CD4-positive, alpha-beta T cell treated with Interleukin-21 for 1 hour (primary cell): ENCODE data around the gene TTLL4.

Experiments used
- DNase-seq: peaks from one replicate; pipeline ENCODE4 v3.0.0-alpha.2; 2020

Gene TTLL4

DNA sequence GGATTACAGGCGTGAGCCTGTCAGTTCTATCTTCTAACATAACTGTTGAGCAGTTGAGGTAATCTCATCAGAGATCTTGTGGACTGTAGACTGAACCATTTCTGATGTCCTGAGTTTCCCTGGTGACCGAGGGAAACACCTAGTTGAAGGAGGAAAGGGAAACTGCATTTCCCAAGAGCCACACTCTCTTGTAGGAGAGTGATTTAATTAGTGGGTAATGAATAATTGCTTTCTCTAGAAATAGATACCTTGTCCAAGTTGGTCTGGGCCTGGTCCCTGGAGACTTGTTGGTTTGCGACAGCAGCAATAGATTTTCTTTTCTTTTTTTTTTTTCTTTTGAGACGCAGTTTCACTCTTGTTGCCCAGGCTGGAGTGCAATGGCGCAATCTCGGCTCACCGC, 7.4 kb downstream of the TTLL4 start:
- no peak for DNase-seq

DNA sequence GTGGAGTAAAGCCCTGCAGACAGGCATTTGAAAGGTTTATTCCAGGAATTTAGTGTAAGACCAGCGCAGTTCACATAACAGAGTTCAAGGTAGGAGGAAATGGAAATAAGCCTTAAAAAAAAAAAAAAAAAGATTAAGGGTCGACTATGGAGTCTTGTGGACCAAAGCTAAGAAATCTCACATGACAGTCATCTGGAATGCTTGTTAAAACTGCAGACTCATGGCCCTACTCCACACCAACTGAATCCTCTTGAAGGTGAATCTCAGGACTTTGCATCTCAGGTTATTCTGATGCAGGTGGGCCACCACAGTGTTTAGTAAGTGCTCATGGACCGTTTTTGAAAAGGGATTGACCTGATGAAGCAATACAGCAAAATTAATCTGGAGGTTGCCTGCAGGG, 8.8 kb downstream of the TTLL4 start:
- DNase-seq: no peak

DNA sequence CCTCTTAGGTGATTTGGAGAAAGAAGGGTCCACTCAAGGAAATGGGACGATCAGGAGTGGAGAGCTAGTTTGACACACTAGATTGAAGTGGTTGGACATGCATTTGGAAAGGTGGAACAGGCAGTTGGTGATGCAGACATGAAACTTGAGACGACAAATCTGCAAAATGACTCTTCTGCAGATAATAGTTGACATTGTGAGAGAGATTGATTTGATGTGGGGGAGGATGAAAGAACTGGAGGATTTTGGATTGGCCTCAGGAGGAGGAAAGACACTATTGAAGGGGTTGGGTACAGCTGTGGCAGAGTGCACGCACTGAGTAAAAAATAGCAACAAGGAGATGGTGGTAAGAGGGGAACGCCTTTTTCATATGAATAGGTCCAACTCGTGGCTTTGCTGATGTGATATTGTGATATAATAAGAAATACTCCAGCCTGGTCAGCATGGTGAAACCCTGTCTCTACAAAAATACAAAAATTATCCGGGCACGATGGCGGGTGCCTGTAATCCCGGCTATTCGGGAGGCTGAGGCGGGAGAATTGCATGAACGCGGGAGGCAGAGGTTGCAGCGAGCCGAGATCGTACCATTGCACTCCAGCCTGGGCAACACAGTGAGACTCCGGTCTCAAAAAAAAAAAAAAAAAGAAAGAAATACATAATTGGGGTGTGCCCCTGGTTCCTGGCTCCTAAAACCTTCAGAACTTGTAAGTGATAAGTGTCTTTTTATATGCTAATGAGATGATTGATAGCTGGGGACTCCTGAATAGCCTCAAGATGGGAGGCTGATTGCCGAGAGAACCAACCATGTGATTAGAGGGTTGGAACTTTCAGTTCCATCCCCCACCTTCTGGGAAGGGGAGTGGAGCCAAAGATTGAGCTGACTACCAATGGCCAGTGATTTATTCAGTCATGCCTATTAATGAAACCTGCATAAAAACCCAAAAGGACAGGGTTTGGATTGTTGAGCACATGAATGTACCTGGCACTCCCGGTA, 9.7 kb downstream of the TTLL4 start:
- DNase-seq: no peak

DNA sequence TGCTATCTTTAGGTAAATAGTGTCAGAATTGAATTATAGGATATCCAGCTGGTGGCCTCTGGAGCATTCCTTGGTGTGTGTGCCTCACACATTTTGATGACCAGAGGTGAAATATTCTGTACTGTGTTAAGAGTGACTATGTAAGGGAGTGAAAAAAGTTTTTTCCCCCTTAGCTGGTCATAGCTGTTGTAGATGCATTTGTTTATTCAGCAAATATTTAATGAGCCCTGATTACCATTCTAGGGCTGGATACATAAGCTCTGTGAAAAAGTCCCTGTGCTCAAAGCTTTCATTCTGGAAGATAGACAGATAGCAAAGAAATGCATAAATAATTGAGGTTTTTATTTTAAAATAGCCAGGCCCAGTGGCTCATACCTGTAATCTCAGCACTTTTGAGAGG, 10.9 kb downstream of the TTLL4 start:
- no peak for DNase-seq

DNA sequence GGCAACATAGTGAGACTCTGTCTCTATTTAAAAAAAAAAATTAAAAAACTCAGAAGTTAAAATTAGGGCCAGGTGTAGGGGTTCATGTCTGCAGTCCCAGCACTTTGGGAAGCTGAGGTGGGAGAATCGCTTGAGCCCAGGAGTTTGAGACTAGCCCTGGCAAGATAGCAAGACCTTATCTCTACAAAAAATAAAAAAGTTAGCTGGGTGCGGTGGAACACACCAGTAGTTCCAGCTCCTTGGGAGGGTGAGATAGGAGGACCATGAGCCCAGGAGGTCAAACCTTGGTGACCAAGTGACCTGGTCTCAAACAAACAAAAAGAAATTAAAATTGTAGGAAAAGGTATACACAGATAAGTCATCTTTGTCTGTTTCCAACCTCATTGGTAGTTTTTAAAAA, 11.3 kb downstream of the TTLL4 start:
- DNase-seq: no peak

DNA sequence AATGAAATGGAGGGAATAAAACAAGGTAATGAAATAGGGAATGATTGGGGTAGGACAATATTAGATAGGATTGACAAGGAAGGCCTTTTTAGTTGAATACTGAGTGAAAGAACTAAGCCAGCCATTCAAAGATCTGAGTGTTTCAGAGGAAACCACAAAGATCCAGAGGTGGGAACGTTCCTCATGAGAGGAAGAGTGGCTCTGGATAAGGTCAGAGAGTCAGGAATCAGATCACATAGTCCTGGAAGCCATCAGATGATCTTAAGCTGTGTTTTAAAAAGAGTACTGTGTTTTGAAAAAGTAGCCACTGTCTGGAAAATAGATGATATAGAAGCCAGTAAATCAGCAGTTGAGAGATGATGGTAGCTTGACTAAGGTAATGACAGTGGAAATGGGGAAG, 11.8 kb downstream of the TTLL4 start:
- DNase-seq: no peak

DNA sequence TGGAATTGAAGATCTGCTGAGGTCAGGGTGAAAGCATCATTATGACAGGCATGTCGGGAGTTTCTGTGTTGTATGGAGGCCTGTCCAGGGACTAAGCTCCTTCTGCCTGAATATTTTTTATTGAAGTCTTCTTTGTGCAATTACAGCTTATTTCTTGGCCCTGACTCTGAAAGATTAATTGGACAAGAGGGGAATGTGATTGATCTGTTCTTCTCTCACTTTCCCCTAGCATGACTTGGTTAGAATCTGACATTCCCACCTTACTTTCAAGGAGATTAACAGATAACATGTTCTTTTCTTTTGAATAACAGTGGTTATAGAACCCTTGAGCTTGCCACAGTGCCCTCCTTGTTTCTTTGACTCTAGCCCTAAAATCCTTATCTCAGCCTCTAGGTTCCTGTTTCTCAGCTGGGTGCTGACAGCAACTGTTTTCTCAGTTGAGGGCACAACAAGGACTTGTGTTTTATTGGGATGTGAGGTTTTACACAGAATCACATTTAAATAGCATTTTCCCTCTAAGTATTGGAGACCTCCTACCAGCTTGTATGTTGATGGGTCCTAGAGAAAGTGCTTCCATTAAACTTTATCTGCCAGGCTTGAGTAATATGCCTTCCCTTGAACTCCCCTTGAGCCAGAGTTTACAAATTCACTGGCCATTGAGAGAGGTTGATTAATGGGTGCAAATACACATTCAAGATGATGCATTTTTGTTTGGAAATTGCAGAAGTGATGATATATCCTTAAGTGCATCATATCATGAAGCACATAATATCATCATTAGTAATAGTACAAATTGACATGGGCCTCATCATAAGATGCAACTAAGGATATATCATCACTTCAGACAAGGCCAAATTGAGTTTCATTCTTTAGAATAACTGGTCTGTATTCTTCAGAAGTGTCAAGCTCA, 12.5 kb downstream of the TTLL4 start:
- no peak for DNase-seq

DNA sequence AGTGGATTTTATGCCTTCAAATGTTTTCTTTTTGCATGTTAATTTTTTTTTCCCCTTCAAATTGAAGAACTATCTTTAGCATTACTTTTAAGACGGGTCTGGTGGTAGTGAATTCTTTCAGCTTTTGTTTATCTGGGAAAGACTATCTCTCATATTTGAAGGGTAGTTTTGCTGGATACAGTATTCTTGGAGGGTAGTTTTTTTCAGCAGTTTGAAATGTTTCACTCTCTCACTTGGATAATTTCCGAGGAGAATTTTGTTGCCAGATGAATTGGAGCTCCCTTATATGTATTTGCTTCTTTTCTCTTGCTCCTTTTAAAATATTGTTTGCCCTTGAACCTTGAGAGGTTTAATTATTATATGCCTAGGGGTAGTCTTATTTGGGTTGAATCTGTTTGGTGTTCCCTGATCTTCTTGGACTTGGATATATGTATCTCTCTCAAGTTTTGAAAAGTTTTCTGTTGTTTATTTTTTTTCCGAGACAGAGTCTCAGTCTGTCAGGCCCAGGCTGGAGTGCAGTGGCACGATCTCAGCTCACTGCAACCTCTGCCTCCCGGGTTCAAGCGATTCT, 15.5 kb downstream of the TTLL4 start:
- DNase-seq: no peak

DNA sequence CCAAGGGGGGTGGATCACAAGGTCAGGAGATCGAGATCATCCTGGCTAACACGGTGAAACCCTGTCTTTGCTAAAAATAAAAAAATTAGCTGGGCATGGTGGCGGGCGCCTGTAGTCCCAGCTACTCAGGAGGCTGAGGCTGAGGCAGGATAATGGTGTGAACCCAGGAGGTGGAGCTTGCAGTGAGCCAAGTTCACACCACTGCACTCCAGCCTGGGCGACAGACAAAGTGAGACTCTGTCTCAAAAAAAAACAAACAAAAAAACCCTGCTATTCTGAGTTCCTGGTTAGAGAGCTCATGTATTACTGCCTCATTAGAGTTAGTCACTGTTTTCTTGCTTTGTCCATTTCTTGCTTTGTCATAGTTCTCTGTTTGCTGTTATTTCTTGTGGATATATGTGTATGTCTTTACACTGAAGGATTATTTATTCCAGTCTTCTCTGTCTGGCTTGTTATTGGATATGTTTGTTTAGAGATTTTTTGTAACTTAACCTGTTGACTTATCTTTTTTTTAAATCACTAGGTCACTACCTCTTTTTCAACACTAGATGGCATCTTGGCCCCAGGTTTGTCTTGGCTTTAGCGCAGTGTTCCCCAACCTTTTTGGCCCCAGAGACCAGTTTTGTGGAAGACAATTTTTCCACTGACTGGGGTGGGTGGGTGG, 17.0 kb downstream of the TTLL4 start:
- peak; percentile 10 for DNase-seq

DNA sequence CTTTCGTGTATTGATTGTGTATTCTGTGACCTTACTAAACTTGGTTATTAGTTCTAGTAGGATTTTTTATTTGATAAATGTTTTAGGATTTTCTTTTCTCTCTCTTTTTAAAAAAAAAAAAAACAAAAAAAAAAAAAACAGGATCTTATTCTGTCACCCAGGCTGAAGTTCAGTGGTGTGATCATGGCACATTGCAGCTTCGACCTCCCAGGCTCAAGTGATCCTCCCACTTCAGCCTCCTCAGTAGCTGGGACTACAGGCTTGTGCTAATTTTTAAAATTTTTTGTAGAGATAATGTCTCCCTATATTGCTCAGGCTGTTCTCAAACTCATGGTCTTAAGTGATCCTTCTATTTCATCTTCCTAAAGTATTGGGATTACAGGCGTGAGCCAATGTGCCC, 19.0 kb downstream of the TTLL4 start:
- no peak for DNase-seq

DNA sequence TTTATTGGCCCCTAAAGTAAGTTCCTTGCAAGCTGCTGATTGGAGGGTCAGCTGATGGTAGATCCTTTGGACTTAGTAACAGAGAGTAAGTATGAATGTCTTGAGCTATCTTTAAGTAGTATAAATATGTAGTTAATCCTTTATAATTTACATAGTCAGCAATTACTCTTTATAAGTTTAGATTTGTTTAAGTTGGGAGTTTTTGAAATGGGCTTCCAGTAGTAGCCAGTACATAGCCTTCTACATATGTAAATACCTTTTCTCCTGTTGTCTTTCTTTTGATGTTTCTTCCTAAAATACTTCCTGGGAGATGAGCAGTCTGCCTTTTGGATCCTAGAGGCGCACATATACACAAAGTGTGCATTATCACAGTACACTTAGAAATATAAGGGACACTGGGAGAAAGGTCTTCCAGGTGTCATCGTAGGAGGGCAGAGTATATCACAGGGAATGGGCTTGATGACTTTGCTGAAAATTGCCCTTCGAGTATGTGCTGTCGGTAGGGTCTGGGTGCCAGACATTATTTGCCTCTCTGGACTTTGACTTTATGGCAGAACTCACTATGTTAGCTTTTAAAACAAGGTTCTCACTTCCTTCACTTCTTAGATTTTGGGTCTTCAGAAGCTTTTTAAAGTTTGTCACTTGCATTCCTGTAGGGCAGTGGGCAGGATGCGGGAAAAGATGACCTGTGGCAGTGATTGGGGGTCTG, 21.6 kb downstream of the TTLL4 start:
- DNase-seq: no peak

DNA sequence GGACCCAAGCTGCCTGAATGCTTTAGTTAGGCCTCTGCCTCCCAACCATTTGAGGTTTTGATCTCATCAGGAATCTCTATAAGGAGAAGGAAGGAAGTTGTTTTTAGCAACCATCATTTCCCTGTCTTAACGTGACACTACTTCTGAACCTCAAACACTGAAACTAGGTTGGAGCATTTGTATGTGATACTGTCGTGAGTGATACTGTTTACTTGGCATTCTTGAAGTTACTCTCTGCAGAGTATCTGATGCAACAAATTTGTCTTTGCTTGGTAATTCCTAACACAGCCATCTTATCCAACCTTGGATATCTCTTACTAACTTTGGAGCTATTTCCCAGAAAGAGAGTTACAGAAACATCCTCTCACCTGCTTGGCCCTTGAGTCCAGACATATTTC, 22.1 kb downstream of the TTLL4 start:
- DNase-seq: no peak

DNA sequence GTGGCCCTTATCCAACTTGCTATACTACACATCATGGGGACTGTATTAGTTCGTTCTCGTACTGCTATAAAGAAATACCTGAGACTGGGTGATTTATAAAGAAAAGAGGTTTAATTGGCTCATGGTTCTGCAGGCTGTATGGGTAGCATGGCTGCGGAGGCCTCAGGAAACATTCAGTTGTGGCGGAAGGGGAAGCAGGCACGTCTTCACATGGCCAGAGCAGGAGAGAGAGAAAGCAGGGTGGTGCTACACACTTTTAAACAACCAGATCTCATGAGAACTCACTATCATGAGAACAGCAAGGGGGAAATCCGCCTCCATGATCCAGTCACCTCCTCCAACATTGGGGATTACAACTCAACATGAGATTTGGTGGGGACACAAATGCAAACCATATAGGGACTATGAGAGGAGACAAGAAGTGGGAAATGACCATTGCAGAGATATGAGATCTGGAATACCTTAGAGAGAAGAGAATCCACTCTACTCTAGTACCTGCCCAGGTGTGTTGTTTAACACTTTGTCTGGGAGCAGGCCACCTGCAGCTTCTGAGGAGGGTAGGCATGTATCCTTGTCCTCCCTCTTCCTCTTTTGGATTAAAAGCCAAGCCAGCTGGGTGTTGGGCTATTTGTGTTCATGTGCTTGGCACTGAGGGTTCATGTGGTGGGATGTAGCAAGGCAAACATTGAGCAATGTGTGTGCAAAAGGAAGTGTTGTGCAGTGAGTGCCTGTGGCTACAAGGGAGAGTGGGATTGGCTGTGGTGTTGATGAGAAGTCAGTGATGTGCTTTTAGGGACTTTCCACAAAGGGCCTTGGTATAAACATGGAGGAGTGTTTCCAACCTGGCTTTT, 22.8 kb downstream of the TTLL4 start:
- peak; percentile 26 for DNase-seq

DNA sequence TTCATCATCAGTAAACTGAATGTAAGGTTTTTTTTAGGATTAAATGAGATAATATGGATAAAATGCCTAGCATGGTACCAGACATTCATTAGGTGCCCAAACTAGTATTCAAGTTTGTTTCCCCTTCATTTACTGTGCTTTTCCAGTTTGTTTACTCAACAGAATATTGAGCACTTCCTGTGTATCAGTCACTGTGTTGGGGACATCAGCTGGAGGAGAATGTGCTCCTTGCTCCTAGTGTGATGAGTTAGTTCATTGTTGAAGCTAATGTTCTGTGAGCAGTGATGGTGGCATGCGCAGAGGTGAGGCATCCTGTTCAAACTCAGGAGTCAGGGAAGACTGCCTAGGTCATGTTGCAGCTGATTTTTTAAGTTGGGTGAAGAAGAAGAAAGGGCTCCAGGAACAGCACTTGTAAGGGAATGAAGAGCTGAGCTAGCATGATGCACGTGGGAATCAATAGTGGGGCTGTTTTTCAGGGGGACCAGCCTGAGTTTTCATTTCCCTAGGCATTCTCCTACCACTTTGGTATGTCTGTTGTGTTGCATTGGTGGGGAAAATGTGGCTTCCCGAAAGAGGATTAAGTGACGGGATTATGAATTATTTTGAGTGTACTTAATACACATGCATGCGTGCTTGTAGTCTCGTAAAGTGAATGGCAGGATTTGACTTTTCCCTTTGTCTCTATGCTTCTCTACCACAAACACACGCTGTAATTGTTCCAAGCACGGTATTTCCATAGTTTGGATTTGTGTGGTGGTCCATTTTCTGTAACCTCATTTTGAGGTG, 23.7 kb downstream of the TTLL4 start:
- no peak for DNase-seq

DNA sequence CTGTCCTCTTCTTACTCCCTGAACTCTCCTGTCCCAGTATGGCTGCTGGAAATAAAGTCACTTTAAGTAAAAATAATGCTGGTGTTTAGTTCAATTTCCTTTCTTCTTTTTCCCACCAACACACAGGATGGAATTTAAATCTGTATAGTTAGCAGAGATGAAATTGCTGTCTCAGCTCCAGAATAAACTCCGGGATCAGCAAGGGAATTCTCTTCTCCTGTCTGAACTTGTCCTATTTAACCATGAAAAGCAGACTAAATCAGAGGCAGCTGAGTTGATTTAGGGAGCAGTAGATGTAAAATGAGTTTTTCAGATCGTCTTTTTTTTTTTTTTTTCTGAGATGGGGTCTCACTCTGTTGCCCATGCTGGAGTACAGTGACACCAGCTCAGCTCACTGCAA, 25.9 kb downstream of the TTLL4 start:
- no peak for DNase-seq

DNA sequence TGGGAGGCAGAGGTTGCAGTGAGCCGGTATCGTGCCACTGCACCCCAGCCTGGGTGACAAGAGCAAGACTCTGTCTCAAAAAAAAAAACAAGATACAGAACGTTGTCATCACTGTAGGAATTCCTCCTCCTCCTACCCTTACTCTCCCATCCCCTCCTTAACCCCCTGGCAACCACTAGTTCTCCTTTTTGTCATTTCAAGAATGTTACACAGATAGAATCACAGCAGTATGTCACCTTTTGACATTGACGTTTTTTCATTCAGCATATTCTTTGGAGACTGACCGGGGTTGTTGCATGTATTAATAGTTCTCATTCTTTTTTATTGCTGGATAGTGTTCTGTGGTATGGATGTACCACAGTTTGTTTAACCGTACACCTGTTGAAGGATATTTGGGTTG, 32.4 kb downstream of the TTLL4 start:
- DNase-seq: no peak

DNA sequence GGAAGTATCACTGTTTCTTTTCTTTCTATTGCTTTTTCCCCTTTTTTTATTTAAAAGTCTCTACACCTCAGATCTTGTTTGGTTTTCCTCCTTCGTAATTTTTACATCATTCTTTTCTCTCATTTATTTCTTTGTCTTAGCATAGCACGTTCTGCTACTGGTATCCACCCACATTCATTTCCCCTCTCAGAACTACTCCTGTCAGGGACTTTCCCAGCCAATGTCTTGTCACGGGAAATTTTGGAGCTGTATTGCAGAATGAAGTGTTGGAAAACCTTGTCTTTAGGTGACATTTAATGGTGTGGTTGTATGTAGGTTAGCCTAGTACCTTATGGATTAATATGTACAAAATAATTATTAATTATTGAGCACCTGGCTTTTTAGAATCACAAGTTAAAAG, 34.0 kb downstream of the TTLL4 start:
- DNase-seq: peak; percentile 13

DNA sequence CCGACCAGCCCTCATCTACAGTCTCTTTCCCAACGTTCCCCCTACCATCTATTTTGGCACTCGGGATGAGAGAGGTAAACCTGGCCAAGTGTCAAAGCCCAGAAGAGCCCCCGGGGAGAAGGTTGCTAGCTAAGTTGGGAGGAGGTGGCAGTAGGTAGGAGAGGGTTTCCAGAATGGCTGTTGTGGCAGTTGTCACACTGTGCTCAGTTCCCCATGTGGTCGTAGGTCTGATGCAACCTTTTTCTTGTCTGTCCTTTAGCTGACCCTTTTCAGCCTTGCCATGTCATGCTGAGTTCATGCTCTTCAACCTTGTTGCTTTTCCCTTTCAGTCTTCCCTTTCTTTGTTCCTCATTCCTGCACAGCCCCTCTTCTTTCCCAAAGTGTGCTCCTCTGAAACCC, 34.5 kb downstream of the TTLL4 start:
- peak; percentile 14 for DNase-seq

DNA sequence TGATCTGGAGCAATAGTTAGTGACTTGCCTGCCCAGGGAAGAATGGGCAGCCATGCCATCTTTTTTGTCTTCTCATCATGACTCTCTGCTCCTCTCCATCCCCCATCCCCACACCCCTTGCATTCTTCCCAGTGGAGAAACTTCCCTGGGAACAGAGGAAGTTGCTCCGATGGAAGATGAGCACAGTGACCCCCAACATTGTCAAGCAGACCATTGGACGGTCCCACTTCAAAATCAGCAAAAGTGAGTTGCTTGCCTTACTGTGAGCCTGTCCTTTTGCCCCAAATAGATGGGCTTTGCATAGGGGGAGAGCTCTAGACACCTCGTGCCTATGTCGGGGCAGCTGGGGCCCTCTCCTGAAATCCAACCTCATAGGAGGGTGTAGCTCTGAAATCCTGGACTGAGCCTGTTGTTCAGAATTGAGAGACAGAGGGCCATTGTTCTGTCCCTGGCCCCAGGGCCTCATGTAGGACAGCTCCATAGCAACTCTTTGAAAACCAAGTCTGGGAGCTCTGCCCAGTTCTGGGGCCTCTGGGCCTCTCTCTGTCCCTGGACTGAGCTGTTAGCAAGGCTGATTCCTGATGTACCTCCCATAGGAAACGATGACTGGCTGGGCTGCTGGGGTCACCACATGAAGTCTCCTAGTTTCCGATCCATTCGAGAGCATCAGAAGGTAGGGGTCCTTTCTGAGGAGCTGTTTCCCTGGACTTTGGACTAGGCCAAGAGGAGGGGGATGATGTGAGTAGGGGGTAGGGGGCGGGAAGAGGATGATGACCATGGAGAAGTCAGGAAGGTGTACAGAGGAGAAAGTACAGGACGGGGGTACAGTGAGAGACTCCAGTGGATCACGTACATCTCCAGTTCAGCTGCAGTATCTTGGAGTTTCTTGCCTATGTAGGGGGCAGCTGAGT, 35.2 kb downstream of the TTLL4 start:
- no peak for DNase-seq
